BJ (cell line): ENCODE measurements around the gene SLC4A2. TPM values are rescaled to one million over a fixed set of nuclear protein-coding genes. Genes with fewer than 3 reads are reported as not detected.

Source experiments
- CTCF ChIA-PET: fragments of 350-600 bp; formaldehyde crosslinking; extraction: SDS; loops from one replicate; lab custom pipeline; 2021; ENCODE audit warnings: antibody characterized with exemption, inconsistent platforms; lab: Yijun Ruan, JAX
- POLR2A ChIA-PET: fragments of 300-600 bp; sonication (Branson Sonifier 250); formaldehyde crosslinking; extraction: SDS; loops from one replicate; lab custom pipeline; 2021; ENCODE audit warnings: antibody characterized with exemption; lab: Charles Lee
- DNase-seq: peaks from one replicate; pipeline ENCODE4 v3.0.0-alpha.2; 2011; ENCODE audit warnings: low read depth
- H3K27me3 ChIP-seq: 2 replicates; pipeline ENCODE4 v1.6.0; 2011; ENCODE audit warnings: low read length; ENCODE audit not compliant: control insufficient read depth, insufficient read depth
- H3K36me3 ChIP-seq: 2 replicates; pipeline ENCODE4 v1.5.1; 2011; ENCODE audit warnings: low read length; ENCODE audit not compliant: control insufficient read depth, insufficient read depth
- H3K4me3 ChIP-seq: 2 replicates; pipeline ENCODE4 v1.5.1; 2011; ENCODE audit warnings: low read depth, mild to moderate bottlenecking, control low read depth, low read length
- polyA plus RNA-seq: library from polyadenylated mRNA; depleted of rRNA; stranded (reverse); fragments of >200 nt; gene quantifications from 2 replicates; pipeline ENCODE4 v1.2.3, GENCODE V29; 2011
- TF ChIP-seq, protein P1 (sequence below): IDR thresholded peaks from 2 replicates; pipeline ENCODE4 v1.5.1; 2011; ENCODE audit warnings: low read depth, mild to moderate bottlenecking, control low read depth, inconsistent platforms, low read length, moderate library complexity; ENCODE audit not compliant: insufficient read depth

Gene SLC4A2
- polyA plus RNA-seq, 1 experiment: 86.1 TPM

DNA sequence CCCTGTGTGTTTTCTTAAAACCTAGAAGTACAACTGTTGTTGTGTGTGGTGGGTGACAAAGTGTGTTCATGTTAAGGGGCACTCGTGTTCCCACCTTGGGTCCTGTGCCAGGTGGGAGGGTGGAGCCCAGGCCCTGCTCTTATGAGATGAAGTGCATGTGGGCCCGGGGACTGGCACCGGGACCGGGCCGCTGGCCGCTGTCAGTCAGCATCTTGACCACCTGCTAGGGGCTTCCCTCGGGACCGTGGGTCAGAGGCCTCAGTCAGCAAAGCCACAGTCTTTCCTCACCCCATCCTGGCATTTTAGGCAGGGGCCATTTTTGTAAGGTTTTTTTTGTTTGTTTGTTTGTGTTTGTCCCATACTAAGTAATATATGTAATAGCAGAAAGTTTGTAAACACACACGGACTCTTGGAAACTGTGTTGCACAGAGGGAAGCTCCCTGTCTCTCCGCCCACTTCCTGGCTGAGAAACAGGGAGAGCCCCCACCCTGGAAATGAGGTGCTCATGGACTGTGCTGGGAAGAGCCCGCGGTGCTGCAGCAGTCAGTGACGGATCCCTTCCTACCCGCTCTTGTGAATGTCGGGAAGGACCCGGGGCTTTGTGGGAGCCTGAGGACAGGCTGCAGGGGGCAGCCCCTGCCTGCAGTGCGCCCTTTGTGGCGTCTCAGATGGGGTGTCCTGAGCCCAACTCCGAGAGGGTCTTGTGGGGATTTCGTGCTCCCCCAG, 40.3 kb downstream of the SLC4A2 start:
- peaks cover 3% of the 10 kb centered on the region; the same call in 1 of the 2 replicates for H3K36me3 ChIP-seq
- CTCF ChIA-PET: interaction anchor here (0.9 to 2.3 kb wide), 4 partner anchors 8 to 90 kb away, joined by 3 to 11 read pairs (median 4); no protein-coding TSS in a partner anchor
- H3K4me3 ChIP-seq: no peak overlapping the region
- POLR2A ChIA-PET: no interaction called here
- H3K27me3 ChIP-seq: no peaks in the 10 kb centered on the region
- TF ChIP-seq, protein P1, sequence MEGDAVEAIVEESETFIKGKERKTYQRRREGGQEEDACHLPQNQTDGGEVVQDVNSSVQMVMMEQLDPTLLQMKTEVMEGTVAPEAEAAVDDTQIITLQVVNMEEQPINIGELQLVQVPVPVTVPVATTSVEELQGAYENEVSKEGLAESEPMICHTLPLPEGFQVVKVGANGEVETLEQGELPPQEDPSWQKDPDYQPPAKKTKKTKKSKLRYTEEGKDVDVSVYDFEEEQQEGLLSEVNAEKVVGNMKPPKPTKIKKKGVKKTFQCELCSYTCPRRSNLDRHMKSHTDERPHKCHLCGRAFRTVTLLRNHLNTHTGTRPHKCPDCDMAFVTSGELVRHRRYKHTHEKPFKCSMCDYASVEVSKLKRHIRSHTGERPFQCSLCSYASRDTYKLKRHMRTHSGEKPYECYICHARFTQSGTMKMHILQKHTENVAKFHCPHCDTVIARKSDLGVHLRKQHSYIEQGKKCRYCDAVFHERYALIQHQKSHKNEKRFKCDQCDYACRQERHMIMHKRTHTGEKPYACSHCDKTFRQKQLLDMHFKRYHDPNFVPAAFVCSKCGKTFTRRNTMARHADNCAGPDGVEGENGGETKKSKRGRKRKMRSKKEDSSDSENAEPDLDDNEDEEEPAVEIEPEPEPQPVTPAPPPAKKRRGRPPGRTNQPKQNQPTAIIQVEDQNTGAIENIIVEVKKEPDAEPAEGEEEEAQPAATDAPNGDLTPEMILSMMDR: no peak
- no peak for DNase-seq

DNA sequence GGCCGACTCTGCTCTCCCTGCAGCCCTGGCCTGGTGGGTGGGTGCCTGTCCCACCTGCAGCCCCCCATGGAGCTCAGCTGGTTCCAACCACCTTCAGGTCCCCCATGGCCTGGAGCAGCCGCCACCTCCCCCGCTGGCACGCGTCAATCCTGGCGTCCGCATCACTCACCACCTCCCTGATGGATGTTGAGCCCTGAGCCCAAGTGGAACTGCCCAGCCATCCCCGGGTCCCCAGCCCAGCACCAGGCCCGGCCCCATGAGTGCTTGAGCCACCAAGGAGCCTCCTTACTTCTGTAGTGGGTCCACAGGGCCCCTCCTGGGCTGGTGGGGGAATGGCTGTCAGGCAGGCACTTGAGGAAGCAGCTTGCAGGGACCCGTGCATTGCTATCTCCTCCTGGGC, 41.5 kb downstream of the SLC4A2 start:
- ChIA-PET POLR2A (no interaction called here), CTCF (interaction anchor here (1.3 to 2.3 kb wide), 2 partner anchors 9 to 10 kb away, joined by 3 to 11 read pairs; no protein-coding TSS in a partner anchor)
- H3K36me3 ChIP-seq: peaks cover 3% of the 10 kb centered on the region; the same call in 1 of the 2 replicates
- no peak overlapping the region for H3K4me3 ChIP-seq
- TF ChIP-seq, protein P1: no peak
- no peaks in the 10 kb centered on the region for H3K27me3 ChIP-seq
- DNase-seq: no peak

DNA sequence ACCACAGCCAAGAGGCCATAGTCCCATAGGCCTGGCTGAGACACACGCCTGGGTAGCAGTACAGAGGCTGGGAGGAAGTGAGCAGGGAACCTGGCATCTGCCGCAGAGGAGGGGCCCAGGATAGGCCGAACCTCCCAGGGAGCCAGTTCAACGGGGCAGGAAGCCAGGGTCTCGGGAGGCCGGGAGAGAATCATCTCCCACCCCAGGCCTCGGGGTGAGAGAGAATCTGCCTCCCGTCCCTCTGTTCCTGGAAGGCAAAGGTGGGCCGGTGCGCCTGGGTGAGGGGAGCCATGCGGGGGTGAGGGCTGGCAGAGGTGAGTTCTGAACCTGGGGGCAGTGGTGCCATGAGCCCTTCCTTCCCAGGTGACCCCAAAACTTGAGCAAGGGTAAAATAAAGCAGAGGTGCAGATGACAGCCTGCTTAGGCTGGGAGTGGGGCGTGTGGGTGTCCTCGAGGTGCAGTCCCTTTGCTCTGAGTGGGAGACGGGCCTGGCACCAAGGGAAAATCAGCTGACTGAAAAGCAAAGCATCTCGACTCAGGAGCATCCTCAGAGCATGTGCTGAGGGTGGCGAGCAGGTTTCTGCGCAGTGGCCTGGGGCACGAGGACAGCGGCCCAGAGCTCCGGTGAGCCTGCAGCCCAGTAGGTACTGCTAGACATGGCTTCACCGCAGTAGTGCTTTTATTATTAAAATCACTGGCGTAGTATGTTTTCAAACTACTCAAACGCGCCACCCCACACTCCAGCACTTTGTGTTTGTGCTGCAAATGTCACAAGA, 42.4 kb downstream of the SLC4A2 start:
- no peak for DNase-seq
- POLR2A ChIA-PET: no interaction called here
- no peaks in the 10 kb centered on the region for H3K27me3 ChIP-seq

DNA sequence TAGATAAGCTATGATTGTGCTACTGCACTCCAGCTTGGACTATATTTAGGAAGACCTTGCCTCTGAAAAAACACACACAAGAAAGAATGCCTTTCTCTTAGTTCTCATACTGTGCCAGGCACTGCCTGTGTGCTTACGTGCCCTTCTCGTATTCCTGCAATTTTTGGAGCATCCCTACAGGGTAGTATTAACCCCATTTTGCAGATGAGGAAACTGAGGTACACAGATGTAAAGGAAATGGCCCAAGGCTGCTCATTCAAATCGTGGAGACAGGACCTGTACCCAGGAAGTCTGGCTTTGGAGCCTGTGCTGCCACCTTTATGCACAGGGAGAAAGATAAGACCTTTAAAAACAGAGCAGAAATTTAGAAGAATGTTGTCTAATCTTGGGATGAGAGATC, 43.6 kb downstream of the SLC4A2 start:
- DNase-seq: no peak
- TF ChIP-seq, protein P1: no peak
- CTCF ChIA-PET: interaction anchor here (0.9 to 3.2 kb wide), 4 partner anchors 11 to 84 kb away, joined by 3 to 16 read pairs (median 4); partner anchors contain the start of gene CDK5
- Histone ChIP-seq H3K4me3 (no peak overlapping the region), H3K27me3 (no peaks in the 10 kb centered on the region), H3K36me3 (no peaks in the 10 kb centered on the region; the same call in 1 of the 2 replicates)
- POLR2A ChIA-PET: no interaction called here

More for the DNA sequence above, 42.4 kb downstream of the SLC4A2 start:
- H3K36me3 ChIP-seq: peaks cover 1% of the 10 kb centered on the region; the same call in 1 of the 2 replicates
- TF ChIP-seq, protein P1: no peak
- H3K4me3 ChIP-seq: no peak overlapping the region
- CTCF ChIA-PET: interaction anchor here (2.3 to 3.2 kb wide), 2 partner anchors 9 to 83 kb away, joined by 11 to 16 read pairs; no protein-coding TSS in a partner anchor

DNA sequence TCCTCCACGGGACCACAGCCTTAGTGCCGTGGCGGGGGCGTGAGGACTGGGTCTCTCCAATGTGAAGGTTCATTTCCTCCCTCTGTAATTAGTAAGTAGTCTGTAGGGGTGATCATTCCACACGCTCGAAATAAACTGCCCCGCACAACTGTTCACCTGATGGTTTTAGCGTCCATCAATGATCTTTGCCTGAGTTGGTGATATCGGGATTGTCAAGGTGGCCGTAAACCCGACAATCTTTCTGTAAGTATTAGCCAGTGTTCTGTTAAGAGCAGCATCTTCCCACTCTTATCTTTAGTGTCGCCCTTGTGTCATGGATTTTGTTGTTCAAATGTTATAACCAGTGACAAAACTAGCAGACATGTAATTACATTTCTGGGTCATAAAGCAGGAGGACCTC, 44.6 kb downstream of the SLC4A2 start:
- TF ChIP-seq, protein P1: no peak
- Histone ChIP-seq H3K4me3 (no peak overlapping the region), H3K36me3 (no peaks in the 10 kb centered on the region; the same call in 1 of the 2 replicates), H3K27me3 (no peaks in the 10 kb centered on the region)
- ChIA-PET CTCF (interaction anchor here (0.7 to 3.2 kb wide), 6 partner anchors 8 to 85 kb away, joined by 3 to 16 read pairs (median 4); partner anchors contain the start of gene CDK5), POLR2A (no interaction called here)
- no peak for DNase-seq
